DOHH2 (cell line): ENCODE data around the gene LOXHD1.

Experiments
- H3F3A ChIP-seq: fragments of 200-600 bp; sonication (generic), shearing (Covaris generic); 2 replicates; pipeline ENCODE4 v1.6.0; 2016; ENCODE audit warnings: antibody characterized with exemption, mild to moderate bottlenecking; ENCODE audit not compliant: control insufficient read depth, insufficient read depth
- H3K27ac ChIP-seq: fragments of 200-600 bp; sonication (generic); 2 replicates; pipeline ENCODE4 v1.5.1; 2014; ENCODE audit warnings: low read depth, mild to moderate bottlenecking, low read length, moderate library complexity
- H3K27me3 ChIP-seq: fragments of 200-600 bp; sonication (generic); 2 replicates; pipeline ENCODE4 v1.6.1; 2014; ENCODE audit warnings: mild to moderate bottlenecking, low read length, mixed read lengths; ENCODE audit not compliant: control insufficient read depth
- H3K36me3 ChIP-seq: fragments of 200-600 bp; sonication (generic); 2 replicates; pipeline ENCODE4 v1.6.1; 2014; ENCODE audit warnings: mild to moderate bottlenecking, low read length, moderate library complexity, mixed read lengths; ENCODE audit not compliant: control insufficient read depth
- H3K4me1 ChIP-seq: fragments of 200-600 bp; sonication (generic); 2 replicates; pipeline ENCODE4 v1.6.1; 2014; ENCODE audit warnings: mild to moderate bottlenecking, low read length, mixed read lengths; ENCODE audit not compliant: control insufficient read depth
- H3K4me2 ChIP-seq: fragments of 200-600 bp; sonication (generic); 2 replicates; pipeline ENCODE4 v1.6.0; 2014; ENCODE audit warnings: mild to moderate bottlenecking, low read length, moderate library complexity
- H3K4me3 ChIP-seq: fragments of 200-600 bp; sonication (generic); 2 replicates; pipeline ENCODE4 v1.5.1; 2014; ENCODE audit warnings: mild to moderate bottlenecking, low read length, mixed read lengths
- H3K79me2 ChIP-seq: fragments of 200-600 bp; sonication (generic); 2 replicates; pipeline ENCODE4 v1.6.1; 2014; ENCODE audit warnings: mild to moderate bottlenecking, low read length, mixed read lengths; ENCODE audit not compliant: control insufficient read depth
- H3K9me2 ChIP-seq: fragments of 200-600 bp; sonication (generic); replicated peaks from 2 replicates; pipeline ENCODE4 v1.6.1; 2014; ENCODE audit warnings: mild to moderate bottlenecking, low read length, mixed read lengths; ENCODE audit not compliant: control insufficient read depth
- H3K9me3 ChIP-seq: fragments of 200-600 bp; sonication (generic); 2 replicates; pipeline ENCODE4 v1.6.1; 2014; ENCODE audit warnings: antibody characterized with exemption, low read length, mixed read lengths; ENCODE audit not compliant: control insufficient read depth, insufficient read depth
- H4K20me1 ChIP-seq: fragments of 200-600 bp; sonication (generic); 2 replicates; pipeline ENCODE4 v1.6.0; 2014; ENCODE audit warnings: low read depth, mild to moderate bottlenecking, antibody characterized with exemption, low read length, moderate library complexity; ENCODE audit not compliant: control insufficient read depth, insufficient read depth
- CTCF ChIP-seq: fragments of 200-600 bp; sonication (generic); IDR thresholded peaks from one replicate; pipeline ENCODE4 v1.5.1; 2014; ENCODE audit warnings: antibody characterized with exemption, mild to moderate bottlenecking, low read depth, low read length; ENCODE audit not compliant: poor library complexity, severe bottlenecking
- EZH2phosphoT487 ChIP-seq: fragments of 200-600 bp; sonication (generic); IDR thresholded peaks from 2 replicates; pipeline ENCODE4 v1.6.1; 2017; ENCODE audit warnings: borderline replicate concordance, mild to moderate bottlenecking, antibody characterized with exemption, low read length, moderate library complexity, mixed read lengths

LOXHD1 gene

GRCh38 chr18:46704189-46704588 lies 47.2 kb upstream of the LOXHD1 start:
- H3K27ac ChIP-seq: no peak overlapping the region
- H3K27me3 ChIP-seq: no peaks in the 10 kb centered on the region
- H3K36me3 ChIP-seq: no peaks in the 10 kb centered on the region
- no peaks in the 10 kb centered on the region for H4K20me1 ChIP-seq
- no peak overlapping the region for H3K4me2 ChIP-seq
- no peaks in the 10 kb centered on the region for H3K79me2 ChIP-seq
- no peaks in the 10 kb centered on the region for H3K9me3 ChIP-seq
- TF ChIP-seq EZH2phosphoT487 (no peak), CTCF (no peak)
- H3K4me3 ChIP-seq: no peak overlapping the region
- peaks cover 21% of the 10 kb centered on the region for H3K4me1 ChIP-seq
- H3F3A ChIP-seq: no peaks in the 10 kb centered on the region
- H3K9me2 ChIP-seq: no peaks in the 10 kb centered on the region

- Histone ChIP-seq H3F3A (no peaks in the 10 kb centered on the region), H3K9me3 (no peaks in the 10 kb centered on the region), H3K36me3 (no peaks in the 10 kb centered on the region), H3K79me2 (no peaks in the 10 kb centered on the region), H3K9me2 (no peaks in the 10 kb centered on the region), H3K4me3 (no peak overlapping the region), H3K27ac (no peak overlapping the region), H3K4me2 (no peak overlapping the region), H4K20me1 (no peaks in the 10 kb centered on the region), H3K4me1 (peaks cover 13% of the 10 kb centered on the region), H3K27me3 (no peaks in the 10 kb centered on the region)
- TF ChIP-seq EZH2phosphoT487: no peak
- TF ChIP-seq CTCF: no peak
Observed at GRCh38 chr18:46702471-46702870, 45.5 kb upstream of the LOXHD1 start.

- H3K4me2 ChIP-seq: no peak overlapping the region
- H3K27ac ChIP-seq: no peak overlapping the region
- no peaks in the 10 kb centered on the region for H3K9me3 ChIP-seq
- H3K4me3 ChIP-seq: no peak overlapping the region
- no peaks in the 10 kb centered on the region for H3K4me1 ChIP-seq
- H3K36me3 ChIP-seq: no peaks in the 10 kb centered on the region
- H3K9me2 ChIP-seq: no peaks in the 10 kb centered on the region
- no peaks in the 10 kb centered on the region for H3K79me2 ChIP-seq
- no peaks in the 10 kb centered on the region for H4K20me1 ChIP-seq
- TF ChIP-seq EZH2phosphoT487: no peak
- no peaks in the 10 kb centered on the region for H3F3A ChIP-seq
- H3K27me3 ChIP-seq: peaks cover 3% of the 10 kb centered on the region; the same call in 1 of the 2 replicates
Observed at GRCh38 chr18:46700066-46700824, 43.2 kb upstream of the LOXHD1 start.

GRCh38 chr18:46696702-46697101 lies 39.7 kb upstream of the LOXHD1 start:
- Histone ChIP-seq H3K79me2 (no peaks in the 10 kb centered on the region), H3K9me2 (no peaks in the 10 kb centered on the region), H3K27me3 (peaks cover 3% of the 10 kb centered on the region; the same call in 1 of the 2 replicates), H4K20me1 (no peaks in the 10 kb centered on the region), H3K4me2 (no peak overlapping the region), H3F3A (no peaks in the 10 kb centered on the region), H3K4me3 (no peak overlapping the region), H3K27ac (no peak overlapping the region), H3K36me3 (no peaks in the 10 kb centered on the region), H3K4me1 (no peaks in the 10 kb centered on the region), H3K9me3 (no peaks in the 10 kb centered on the region)
- TF ChIP-seq CTCF: no peak
- no peak for TF ChIP-seq EZH2phosphoT487
